ENCODE results near the gene SLC22A12.

DNA sequence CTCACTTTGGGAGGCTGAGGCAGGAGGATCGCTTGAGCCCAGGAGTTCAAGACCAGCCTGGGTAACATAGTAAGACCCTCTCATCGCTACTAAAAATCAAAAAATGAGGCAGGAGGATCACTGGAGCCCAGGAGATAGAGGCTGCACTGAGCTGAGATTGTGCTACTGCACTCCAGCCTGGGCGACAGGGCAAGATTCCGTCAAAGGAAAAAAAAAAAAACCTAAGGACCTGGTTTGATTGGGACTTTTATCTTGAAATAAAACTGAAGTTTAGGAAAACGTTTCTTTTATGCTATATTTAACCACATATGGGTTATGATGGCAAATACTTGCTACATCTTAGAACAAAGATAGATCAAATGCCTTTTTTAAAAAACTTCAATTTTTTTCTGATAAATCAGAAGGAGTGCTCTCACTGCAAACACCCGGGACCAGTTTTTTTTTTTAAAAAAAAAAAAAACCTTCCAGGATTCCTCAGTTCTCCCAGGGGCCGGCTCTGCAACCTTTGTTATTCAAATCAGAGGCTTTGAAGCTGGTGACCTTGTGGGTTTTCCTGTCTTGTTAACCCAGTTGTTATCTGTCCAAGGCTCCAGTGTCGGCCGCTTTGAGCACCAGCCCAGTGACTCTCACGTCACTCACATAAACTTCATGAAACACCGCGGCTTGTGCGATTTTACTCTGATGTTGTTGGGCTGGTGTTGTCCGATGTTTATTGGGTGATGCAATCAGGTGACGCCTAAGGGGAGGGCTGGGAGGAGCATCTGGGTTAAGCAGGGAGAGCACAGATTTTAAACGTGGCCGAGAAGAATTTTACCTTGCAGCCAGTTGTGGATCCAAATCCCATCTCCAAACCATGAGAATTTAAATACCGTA, 24.7 kb upstream of the SLC22A12 start:
- TF ChIP-seq CTCF (IDR thresholded peaks at IDR 0.05) (no peak), POLR2A (IDR thresholded peaks at IDR 0.05) (no peak)

All from Peyer's patch (tissue), 4 donors.